ENCODE results near the gene SELENON.
A peak's percentile ranks its signal among the peaks of the same experiment; 100 is the strongest.

SELENON gene

GRCh38 chr1:25810341-25811299 is 10.6 kb downstream of the SELENON start:
- DNase-seq, result peak; percentile 54

- DNase-seq, result no peak
Measured at GRCh38 chr1:25811384-25812082, 11.5 kb downstream of the SELENON start.

DNA sequence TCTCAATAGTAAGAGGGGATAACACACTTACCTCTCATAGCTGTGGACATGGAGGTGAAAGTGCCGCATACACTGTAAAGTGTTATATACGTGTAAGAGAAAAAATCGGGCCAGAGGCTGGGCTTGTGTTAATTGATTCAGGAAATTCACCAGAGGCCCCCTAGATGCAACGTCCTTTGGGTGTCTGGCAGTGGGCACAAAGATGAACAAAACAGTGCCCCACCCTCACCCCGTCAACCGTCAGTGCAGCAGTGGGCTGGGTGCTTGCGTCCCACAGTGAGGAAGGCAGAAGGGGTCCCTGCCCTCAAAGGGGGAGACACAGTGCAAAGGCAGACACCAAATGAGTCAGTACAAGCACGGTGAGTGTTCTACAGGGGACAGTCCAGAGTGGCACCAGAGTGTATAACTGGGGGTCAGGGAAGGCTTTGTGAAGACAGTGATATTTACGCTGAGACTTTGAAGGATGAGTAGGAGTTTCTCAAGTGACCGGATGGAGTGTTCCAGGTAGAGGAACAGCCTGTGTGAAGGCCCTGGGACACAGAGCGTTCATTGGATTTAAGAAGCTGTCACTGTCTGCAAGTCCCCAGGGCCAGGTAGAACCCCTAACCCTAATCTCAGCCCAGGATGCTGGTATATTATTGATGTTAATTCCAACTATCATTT is 13.2 kb downstream of the SELENON start:
- no peak for DNase-seq

GRCh38 chr1:25813734-25814471 is 13.9 kb downstream of the SELENON start:
- no peak for DNase-seq

GRCh38 chr1:25814549-25815087 is 14.6 kb downstream of the SELENON start:
- no peak for DNase-seq

DNA sequence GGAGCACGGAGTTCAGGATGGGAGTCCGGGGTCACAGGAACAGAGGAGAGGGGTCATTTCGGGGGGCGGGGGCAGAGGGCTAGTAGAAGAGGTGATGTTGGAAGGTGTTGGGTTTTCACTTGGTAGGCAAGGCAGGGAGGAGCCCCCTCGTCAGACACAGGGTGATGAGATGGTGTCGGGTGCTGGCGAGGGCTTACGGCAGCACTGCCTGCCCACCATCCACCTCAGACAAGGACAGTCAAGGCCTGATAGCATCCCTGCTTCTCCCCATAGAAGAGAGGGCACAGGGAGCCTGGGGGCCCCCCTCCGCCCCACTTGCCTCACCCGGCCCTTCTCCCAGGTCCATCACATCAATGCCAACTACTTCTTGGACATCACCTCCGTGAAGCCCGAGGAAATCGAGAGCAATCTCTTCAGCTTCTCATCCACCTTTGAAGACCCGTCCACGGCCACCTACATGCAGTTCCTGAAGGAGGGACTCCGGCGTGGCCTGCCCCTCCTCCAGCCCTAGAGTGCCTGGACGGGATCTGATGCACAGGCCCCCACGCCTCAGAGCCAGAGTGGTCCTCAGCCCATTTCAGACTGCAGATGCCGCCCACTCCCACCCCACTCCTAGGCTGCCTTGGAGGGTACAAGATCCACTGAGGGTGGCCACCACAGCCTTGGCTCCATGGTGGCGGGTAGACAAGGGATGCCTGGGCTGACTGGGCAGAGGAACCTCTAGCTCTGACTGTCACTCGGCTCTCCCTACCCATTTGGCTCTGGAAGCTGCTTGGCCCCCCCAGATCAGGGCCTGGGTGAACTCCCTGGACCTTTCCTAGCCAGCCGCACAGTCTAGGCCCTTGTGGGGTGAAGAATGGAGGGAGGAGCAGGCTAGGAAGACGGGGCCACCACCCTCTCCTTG is 15.5 kb downstream of the SELENON start:
- DNase-seq, result no peak

DNA sequence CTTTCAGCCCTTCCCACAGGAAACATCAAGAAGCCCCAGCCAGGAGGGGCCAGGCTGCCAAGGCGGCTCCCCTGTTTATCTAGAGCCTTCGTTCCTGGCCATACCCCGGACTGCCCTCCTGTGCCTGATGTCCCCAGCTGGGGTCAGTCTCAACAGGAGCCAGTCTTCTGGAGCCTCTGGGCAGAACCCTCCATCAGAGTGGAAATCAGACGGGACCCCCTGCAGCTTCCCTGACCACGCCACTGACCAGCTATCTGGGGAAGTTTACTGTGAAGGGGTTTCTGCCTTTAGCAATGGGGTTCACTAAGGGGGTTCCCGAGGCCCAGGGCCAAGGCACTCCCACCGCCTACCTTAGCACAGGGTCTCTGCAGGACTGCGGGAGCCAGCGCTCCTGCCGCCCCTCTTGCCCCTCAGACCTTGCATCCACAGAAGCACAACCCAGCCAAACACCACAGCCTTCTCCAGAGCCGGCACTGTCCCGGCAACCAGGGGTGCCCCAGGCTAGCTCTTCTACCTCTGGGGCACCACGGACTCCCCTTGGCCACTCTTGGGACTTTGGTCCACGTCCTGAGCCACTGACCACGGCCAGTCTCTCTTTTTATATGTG is 16.2 kb downstream of the SELENON start:
- no peak for DNase-seq

DNA sequence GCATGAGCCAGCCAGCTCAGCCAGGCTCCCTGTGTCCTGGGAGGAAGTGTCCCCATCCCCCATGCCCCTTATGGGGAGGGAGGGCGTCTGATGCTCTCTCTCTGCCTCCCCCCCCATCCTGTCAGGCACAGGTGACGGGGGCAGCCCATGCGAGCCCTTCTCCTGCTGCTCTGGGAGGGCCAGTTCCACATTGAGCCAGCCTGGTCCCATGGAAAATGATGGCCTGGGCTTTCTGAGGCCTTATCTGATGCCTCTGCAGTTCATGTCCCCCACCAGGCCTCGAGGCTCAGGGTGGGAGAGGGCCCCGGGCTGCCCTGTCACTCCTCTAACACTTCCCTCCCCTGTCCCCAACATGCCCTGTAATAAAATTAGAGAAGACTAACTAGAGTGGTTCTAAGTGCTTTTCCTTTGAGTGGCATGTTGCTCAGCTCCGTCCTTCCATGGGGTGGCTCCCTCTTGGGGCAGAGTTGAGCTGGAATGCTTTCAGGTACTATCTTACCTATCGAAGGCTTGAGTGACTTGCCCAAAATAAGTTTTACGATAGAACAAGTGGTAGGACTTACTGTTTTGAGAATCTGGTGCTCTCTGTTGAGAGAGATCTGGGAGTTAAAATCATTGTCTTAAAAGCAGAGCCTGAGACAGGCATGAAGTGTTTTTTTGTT is 18.0 kb downstream of the SELENON start:
- DNase-seq, result no peak

- no peak for DNase-seq
Measured at GRCh38 chr1:25818569-25818968, 18.6 kb downstream of the SELENON start.

- peak; percentile 90 for DNase-seq
Measured at GRCh38 chr1:25819491-25820246, 19.7 kb downstream of the SELENON start, which contains the start of gene MTFR1L. Gene MTFR1L (plus strand): TSS chr1:25819954. CDS start chr1:25823105, 3,151 bp downstream.

DNA sequence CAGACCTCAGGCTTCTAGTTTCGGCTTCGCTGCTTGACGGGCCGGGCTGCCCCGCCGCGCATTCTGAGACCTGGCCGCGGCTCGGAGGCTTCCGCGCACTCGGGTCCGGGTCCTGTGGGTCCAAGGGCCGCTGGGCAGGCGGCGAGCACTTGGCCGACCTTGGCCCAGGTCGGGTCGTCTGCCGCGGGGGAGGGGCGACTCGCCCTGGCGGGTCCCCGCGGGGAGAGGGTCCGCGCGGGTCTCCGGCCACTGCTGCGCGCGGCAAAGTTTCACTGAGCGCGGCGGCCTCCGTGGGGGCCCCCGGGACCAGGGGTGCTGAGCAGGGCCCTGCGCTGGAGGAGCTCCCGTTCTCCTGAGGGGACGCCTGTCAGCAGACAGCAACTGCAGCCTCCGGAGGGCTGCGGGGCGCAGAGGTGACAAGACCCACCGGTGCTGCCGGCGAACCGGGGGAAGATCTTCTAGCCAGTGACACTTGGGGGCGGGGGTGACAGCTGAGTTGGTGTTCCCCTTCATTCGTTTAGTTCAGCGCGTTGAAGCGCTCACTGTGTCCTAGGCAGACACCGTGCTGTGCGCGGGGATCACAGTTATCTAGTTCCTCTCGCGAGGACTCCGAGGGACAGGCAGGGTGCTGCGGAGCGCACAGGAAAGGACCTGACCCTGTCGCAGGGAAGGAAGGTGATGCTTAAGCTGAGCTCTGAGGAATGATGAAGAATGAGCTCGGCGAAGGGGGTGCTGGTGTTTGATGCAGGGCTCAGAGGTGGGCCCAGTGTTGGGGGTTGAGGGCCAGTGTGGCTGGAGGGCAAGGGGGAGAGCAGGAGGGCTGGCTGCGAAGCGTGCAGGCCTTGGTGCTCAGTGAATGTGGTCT is 20.5 kb downstream of the SELENON start:
- peak; percentile 44 for DNase-seq

GRCh38 chr1:25821112-25821476 is 21.1 kb downstream of the SELENON start:
- no peak for DNase-seq

GRCh38 chr1:25821630-25822091 is 21.7 kb downstream of the SELENON start:
- no peak for DNase-seq

DNA sequence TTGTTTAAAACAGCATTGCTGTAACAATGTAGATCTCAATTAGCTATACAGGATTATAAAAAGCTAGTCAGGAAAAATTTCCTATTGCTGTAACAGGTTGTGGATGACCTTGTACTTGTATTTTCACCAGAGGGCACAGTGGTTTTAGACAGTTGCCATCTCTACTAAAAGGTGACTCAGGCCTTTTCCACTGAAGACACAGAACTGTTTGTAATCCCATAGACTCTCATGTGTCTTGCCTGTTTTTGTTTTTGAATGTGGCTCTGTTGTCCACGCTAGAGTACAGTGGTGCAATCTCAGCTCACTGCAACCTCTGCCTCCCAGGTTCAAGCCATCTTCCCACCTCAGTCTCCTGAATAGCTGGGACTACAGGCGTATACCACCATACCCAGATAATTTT is 25.6 kb downstream of the SELENON start:
- DNase-seq, result no peak

- no peak for DNase-seq
Measured at GRCh38 chr1:25826571-25826970, 26.6 kb downstream of the SELENON start.

GRCh38 chr1:25828491-25828890 is 28.5 kb downstream of the SELENON start:
- no peak for DNase-seq

- no peak for DNase-seq
Measured at GRCh38 chr1:25829046-25829445, 29.1 kb downstream of the SELENON start.

DNA sequence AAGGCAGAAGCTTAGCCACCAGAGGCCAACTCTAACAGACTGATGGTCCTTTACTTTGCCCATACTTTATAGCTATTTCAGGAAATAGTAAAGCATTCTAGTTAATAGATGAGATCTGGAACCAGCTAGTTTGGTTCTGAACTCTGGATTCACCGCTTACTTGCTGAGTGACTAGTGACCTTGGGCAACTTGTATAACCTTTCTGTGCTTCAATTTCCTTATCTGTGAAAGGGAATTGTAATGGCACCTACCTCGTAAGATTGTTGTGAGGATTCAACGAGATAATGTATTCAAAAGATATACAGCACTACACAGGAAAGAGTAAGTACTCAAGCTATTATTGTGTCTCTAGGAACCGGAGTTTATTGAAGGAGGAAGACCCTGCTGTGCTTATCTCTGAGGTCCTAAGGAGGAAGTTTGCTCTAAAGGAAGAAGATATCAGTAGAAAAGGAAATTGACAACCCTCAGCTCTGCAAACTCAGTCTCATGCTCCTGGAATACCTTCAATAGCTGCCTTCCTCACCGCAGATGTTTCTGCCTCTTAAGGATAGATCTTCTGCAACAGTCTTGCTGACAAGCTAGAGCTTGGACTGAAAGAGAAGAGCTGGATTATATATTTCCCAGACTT is 31.7 kb downstream of the SELENON start:
- DNase-seq, result no peak

Data from activated gamma-delta T cell (primary cell).